ENCODE data around the gene CLCN1.

Gene CLCN1

GRCh38 chr7:143385891-143386781 is 70.2 kb downstream of the CLCN1 start:
- H2BK120ac ChIP-seq (ENCODE audit: insufficient read depth, low read length, poor library complexity) = no peak overlapping the region
- H3K27ac ChIP-seq (ENCODE audit: low read depth, low read length) = no peak overlapping the region
- no peak overlapping the region for H2AK5ac ChIP-seq (ENCODE audit: low read length)
- H3K14ac ChIP-seq (ENCODE audit: low read length) = no peak overlapping the region
- no peak overlapping the region for H4K12ac ChIP-seq (ENCODE audit: low read depth, low read length)
- H3K9ac ChIP-seq (ENCODE audit: low read length) = no peak overlapping the region
- H4K91ac ChIP-seq (ENCODE audit: low read depth, low read length) = no peak overlapping the region
- H3K36me3 ChIP-seq (ENCODE audit: control insufficient read depth in 1 of 2, insufficient read depth in 2 of 2, low read length in 2 of 2) = peaks cover 74 to 82% of the 10 kb centered on the region in 2 experiments
- H3K4me2 ChIP-seq (ENCODE audit: low read length) = peak overlapping the region; percentile 4
- H2AFZ ChIP-seq (ENCODE audit: insufficient read depth, low read length, poor library complexity) = no peak overlapping the region
- H3K4ac ChIP-seq (ENCODE audit: low read depth, low read length) = peak overlapping the region; percentile 7
- H3K79me1 ChIP-seq (ENCODE audit: low read length) = peaks cover 21% of the 10 kb centered on the region
- H4K8ac ChIP-seq (ENCODE audit: low read depth, low read length) = no peak overlapping the region
- H3K9me3 ChIP-seq (ENCODE audit: insufficient read depth, low read depth, low read length) = peaks cover 3% of the 10 kb centered on the region
- no peak overlapping the region for H3K18ac ChIP-seq (ENCODE audit: low read length)
- peaks cover 36% of the 10 kb centered on the region for H3K79me2 ChIP-seq (ENCODE audit: control insufficient read depth, insufficient read depth, low read length, poor library complexity)
- no peak overlapping the region for H2BK12ac ChIP-seq (ENCODE audit: low read length)
- peaks cover 27 to 34% of the 10 kb centered on the region in 2 experiments for H3K4me1 ChIP-seq (ENCODE audit: control insufficient read depth in 1 of 2, insufficient read depth in 2 of 2, low read length in 2 of 2)
- WGBS (ENCODE audit: extremely low coverage, insufficient coverage, insufficient read length) = no CpG with 5 or more reads among the region's 19 CpGs
- H3K27me3 ChIP-seq (ENCODE audit: insufficient read depth, low read length) = no peaks in the 10 kb centered on the region
- peak overlapping the region; percentile 27 for H3K23ac ChIP-seq (ENCODE audit: low read length)
- peak; percentile 11 to 33 for DNase-seq
- H2BK5ac ChIP-seq (ENCODE audit: low read depth, low read length, poor library complexity) = no peak overlapping the region
- no peak overlapping the region for H3K4me3 ChIP-seq (ENCODE audit: low read depth, low read length)

GRCh38 chr7:143387156-143387975 is 71.5 kb downstream of the CLCN1 start:
- H2AK5ac ChIP-seq (ENCODE audit: low read length) = no peak overlapping the region
- H3K4ac ChIP-seq (ENCODE audit: low read depth, low read length) = no peak overlapping the region
- peaks cover 3% of the 10 kb centered on the region for H3K9me3 ChIP-seq (ENCODE audit: insufficient read depth, low read depth, low read length)
- H4K8ac ChIP-seq (ENCODE audit: low read depth, low read length) = no peak overlapping the region
- peaks cover 27 to 43% of the 10 kb centered on the region in 2 experiments for H3K4me1 ChIP-seq (ENCODE audit: control insufficient read depth in 1 of 2, insufficient read depth in 2 of 2, low read length in 2 of 2)
- no peak overlapping the region for H2BK12ac ChIP-seq (ENCODE audit: low read length)
- WGBS (ENCODE audit: extremely low coverage, insufficient coverage, insufficient read length) = no CpG with 5 or more reads among the region's 23 CpGs
- H4K12ac ChIP-seq (ENCODE audit: low read depth, low read length) = no peak overlapping the region
- no peak overlapping the region for H2AFZ ChIP-seq (ENCODE audit: insufficient read depth, low read length, poor library complexity)
- H3K79me2 ChIP-seq (ENCODE audit: control insufficient read depth, insufficient read depth, low read length, poor library complexity) = peaks cover 25% of the 10 kb centered on the region
- H3K27ac ChIP-seq (ENCODE audit: low read depth, low read length) = no peak overlapping the region
- no peak overlapping the region for H3K4me3 ChIP-seq (ENCODE audit: low read depth, low read length)
- no peak overlapping the region for H2BK5ac ChIP-seq (ENCODE audit: low read depth, low read length, poor library complexity)
- H3K18ac ChIP-seq (ENCODE audit: low read length) = no peak overlapping the region
- no peaks in the 10 kb centered on the region for H3K27me3 ChIP-seq (ENCODE audit: insufficient read depth, low read length)
- no peak overlapping the region for H3K9ac ChIP-seq (ENCODE audit: low read length)
- no peak overlapping the region for H3K4me2 ChIP-seq (ENCODE audit: low read length)
- H3K79me1 ChIP-seq (ENCODE audit: low read length) = peaks cover 10% of the 10 kb centered on the region
- no peak overlapping the region for H4K91ac ChIP-seq (ENCODE audit: low read depth, low read length)
- H2BK120ac ChIP-seq (ENCODE audit: insufficient read depth, low read length, poor library complexity) = no peak overlapping the region
- no peak for DNase-seq
- no peak overlapping the region for H3K14ac ChIP-seq (ENCODE audit: low read length)
- no peak overlapping the region for H3K23ac ChIP-seq (ENCODE audit: low read length)
- H3K36me3 ChIP-seq (ENCODE audit: control insufficient read depth in 1 of 2, insufficient read depth in 2 of 2, low read length in 2 of 2) = peaks cover 81 to 91% of the 10 kb centered on the region in 2 experiments

GRCh38 chr7:143388051-143388450 is 72.1 kb downstream of the CLCN1 start:
- Histone ChIP-seq H3K9me3 (ENCODE audit: insufficient read depth, low read depth, low read length) (peaks cover 3% of the 10 kb centered on the region), H2BK12ac (ENCODE audit: low read length) (no peak overlapping the region), H2AFZ (ENCODE audit: insufficient read depth, low read length, poor library complexity) (no peak overlapping the region), H3K79me1 (ENCODE audit: low read length) (peaks cover 3% of the 10 kb centered on the region), H3K4me2 (ENCODE audit: low read length) (no peak overlapping the region), H4K8ac (ENCODE audit: low read depth, low read length) (no peak overlapping the region), H3K4me1 (ENCODE audit: control insufficient read depth in 1 of 2, insufficient read depth in 2 of 2, low read length in 2 of 2) (peaks cover 20 to 37% of the 10 kb centered on the region in 2 experiments), H3K27ac (ENCODE audit: low read depth, low read length) (no peak overlapping the region), H3K4me3 (ENCODE audit: low read depth, low read length) (no peak overlapping the region), H3K36me3 (ENCODE audit: control insufficient read depth in 1 of 2, insufficient read depth in 2 of 2, low read length in 2 of 2) (peaks cover 80 to 88% of the 10 kb centered on the region in 2 experiments), H3K79me2 (ENCODE audit: control insufficient read depth, insufficient read depth, low read length, poor library complexity) (peaks cover 18% of the 10 kb centered on the region), H2BK5ac (ENCODE audit: low read depth, low read length, poor library complexity) (no peak overlapping the region), H3K9ac (ENCODE audit: low read length) (no peak overlapping the region), H3K4ac (ENCODE audit: low read depth, low read length) (no peak overlapping the region), H3K23ac (ENCODE audit: low read length) (no peak overlapping the region), H3K18ac (ENCODE audit: low read length) (no peak overlapping the region), H4K91ac (ENCODE audit: low read depth, low read length) (no peak overlapping the region), H3K14ac (ENCODE audit: low read length) (no peak overlapping the region), H2AK5ac (ENCODE audit: low read length) (no peak overlapping the region), H2BK120ac (ENCODE audit: insufficient read depth, low read length, poor library complexity) (no peak overlapping the region), H3K27me3 (ENCODE audit: insufficient read depth, low read length) (no peaks in the 10 kb centered on the region), H4K12ac (ENCODE audit: low read depth, low read length) (no peak overlapping the region)
- no peak for DNase-seq
- WGBS (ENCODE audit: extremely low coverage, insufficient coverage, insufficient read length) = no CpG with 5 or more reads among the region's 10 CpGs

- no peak overlapping the region for H2BK5ac ChIP-seq (ENCODE audit: low read depth, low read length, poor library complexity)
These were observed 72.7 kb downstream of the CLCN1 start for GRCh38 chr7:143388491-143389101.

More at GRCh38 chr7:143388491-143389101, 72.7 kb downstream of the CLCN1 start:
- no peak overlapping the region for H3K4me3 ChIP-seq (ENCODE audit: low read depth, low read length)
- no peak overlapping the region for H3K18ac ChIP-seq (ENCODE audit: low read length)
- peaks cover 80 to 88% of the 10 kb centered on the region in 2 experiments for H3K36me3 ChIP-seq (ENCODE audit: control insufficient read depth in 1 of 2, insufficient read depth in 2 of 2, low read length in 2 of 2)
- H3K4ac ChIP-seq (ENCODE audit: low read depth, low read length) = no peak overlapping the region
- H2AK5ac ChIP-seq (ENCODE audit: low read length) = no peak overlapping the region
- peaks cover under 1% of the 10 kb centered on the region for H3K79me1 ChIP-seq (ENCODE audit: low read length)
- no peak overlapping the region for H4K91ac ChIP-seq (ENCODE audit: low read depth, low read length)
- H2AFZ ChIP-seq (ENCODE audit: insufficient read depth, low read length, poor library complexity) = no peak overlapping the region
- H3K27me3 ChIP-seq (ENCODE audit: insufficient read depth, low read length) = no peaks in the 10 kb centered on the region
- peaks cover 13% of the 10 kb centered on the region for H3K79me2 ChIP-seq (ENCODE audit: control insufficient read depth, insufficient read depth, low read length, poor library complexity)
- DNase-seq = no peak
- H3K9me3 ChIP-seq (ENCODE audit: insufficient read depth, low read depth, low read length) = peaks cover 3% of the 10 kb centered on the region
- H2BK12ac ChIP-seq (ENCODE audit: low read length) = no peak overlapping the region
- peaks cover 15 to 32% of the 10 kb centered on the region in 2 experiments for H3K4me1 ChIP-seq (ENCODE audit: control insufficient read depth in 1 of 2, insufficient read depth in 2 of 2, low read length in 2 of 2)
- no peak overlapping the region for H3K14ac ChIP-seq (ENCODE audit: low read length)
- H3K4me2 ChIP-seq (ENCODE audit: low read length) = no peak overlapping the region
- no peak overlapping the region for H4K12ac ChIP-seq (ENCODE audit: low read depth, low read length)
- no peak overlapping the region for H4K8ac ChIP-seq (ENCODE audit: low read depth, low read length)
- no CpG with 5 or more reads among the region's 28 CpGs for WGBS (ENCODE audit: extremely low coverage, insufficient coverage, insufficient read length)
- no peak overlapping the region for H3K9ac ChIP-seq (ENCODE audit: low read length)
- no peak overlapping the region for H3K23ac ChIP-seq (ENCODE audit: low read length)
- H3K27ac ChIP-seq (ENCODE audit: low read depth, low read length) = no peak overlapping the region
- H2BK120ac ChIP-seq (ENCODE audit: insufficient read depth, low read length, poor library complexity) = no peak overlapping the region
